Left colon (tissue), 2 donors: ENCODE data around the gene CD72. TPM values are rescaled to one million over a fixed set of nuclear protein-coding genes. Genes with fewer than 3 reads are reported as not detected.
"Not testable (repeated sequence)": the region's sequence is repeated elsewhere in the genome, so short reads cannot be mapped to it uniquely, and the experiment has no call there.

Experiments
- ATAC-seq: fragments of 200-7000 bp; cut with Tn5 transposase; one replicate; pipeline ENCODE4 v1.9.1; 2020; ENCODE audit warnings: mild to moderate bottlenecking, moderate library complexity
- DNase-seq, 2 donors: peaks; one replicate each; pipeline ENCODE4 v3.0.0-alpha.2; 2020
- intact Hi-C, 2 donors: fragments of 100-400 bp; cut with DNase I in 1 of 2; cut with micrococcal nuclease in 1 of 2; formaldehyde crosslinking; loops; one replicate each; pipeline versions ENCODE4 v1.11.2 to v1.14.0; 2022; cut with DNase I, micrococcal nuclease
- total RNA-seq, 2 donors: library from RNA; stranded (reverse); fragmentation: NEBNext Ultra II Directional; extraction: Animal tissue kit (Norgen Biotek cat#: 25700); gene quantifications; one replicate each; pipeline ENCODE4 v1.2.1, GENCODE V29; 2021
- donor health status: DM: no; HTN: no; CAD: no.
- donor health status: DM: yes; HTN: yes; CAD: no.

Gene CD72
- total RNA-seq, 2 donors from 2014 or later = 1.2 to 2.2 TPM

DNA sequence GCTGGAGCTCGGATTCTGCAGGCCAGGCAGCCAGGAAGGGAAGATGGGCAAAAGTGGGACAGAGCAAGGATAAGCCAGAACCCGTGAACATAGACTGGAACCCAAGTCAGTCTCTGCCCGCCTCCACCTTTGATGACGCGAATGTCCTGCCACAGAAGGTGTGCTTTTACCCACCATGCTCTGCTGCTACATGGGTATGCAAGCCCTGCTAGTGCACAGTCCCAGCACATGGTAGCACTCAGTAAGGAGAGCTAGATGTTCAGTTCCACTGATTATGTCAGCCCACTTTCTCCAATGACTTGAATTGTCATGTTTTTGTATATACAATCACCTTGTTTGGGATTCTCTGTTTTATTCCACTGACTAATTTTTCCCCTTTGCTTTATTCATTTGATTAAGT, 11.4 kb upstream of the CD72 start:
- DNase-seq = no peak
- intact Hi-C loops = no loop called here

DNA sequence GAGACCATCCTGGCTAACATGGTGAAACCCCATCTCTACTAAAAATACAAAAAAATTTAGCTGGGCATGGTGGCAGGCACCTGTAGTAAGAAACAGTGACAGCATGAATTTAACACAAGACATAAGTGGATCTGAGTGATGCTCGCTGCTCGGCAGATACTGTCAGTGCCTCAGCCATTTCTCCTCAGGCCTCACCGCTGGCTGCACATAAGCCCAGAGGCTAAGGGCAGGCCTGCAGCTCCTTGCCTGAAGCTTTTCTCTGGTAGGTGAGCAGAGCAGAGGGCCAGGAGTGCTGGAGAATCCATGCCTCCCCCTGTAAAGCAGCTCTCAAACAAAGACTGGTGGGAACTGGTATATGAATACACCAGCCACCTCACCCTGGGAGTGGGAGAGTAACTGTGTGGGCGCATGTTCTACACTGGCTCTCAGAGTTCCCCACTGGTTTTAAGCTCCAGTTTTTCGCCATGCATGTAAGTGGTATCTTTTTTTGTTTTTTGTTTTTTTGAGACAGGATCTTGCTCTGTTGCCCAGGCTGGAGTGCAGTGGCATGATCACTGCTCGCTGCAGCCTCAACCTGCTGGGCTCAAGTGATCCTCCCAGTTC, 10.3 kb upstream of the CD72 start:
- ATAC-seq = no peak
- intact Hi-C loops = no loop called here
- no peak for DNase-seq

More for the DNA sequence above, 11.4 kb upstream of the CD72 start:
- no peak for ATAC-seq

DNA sequence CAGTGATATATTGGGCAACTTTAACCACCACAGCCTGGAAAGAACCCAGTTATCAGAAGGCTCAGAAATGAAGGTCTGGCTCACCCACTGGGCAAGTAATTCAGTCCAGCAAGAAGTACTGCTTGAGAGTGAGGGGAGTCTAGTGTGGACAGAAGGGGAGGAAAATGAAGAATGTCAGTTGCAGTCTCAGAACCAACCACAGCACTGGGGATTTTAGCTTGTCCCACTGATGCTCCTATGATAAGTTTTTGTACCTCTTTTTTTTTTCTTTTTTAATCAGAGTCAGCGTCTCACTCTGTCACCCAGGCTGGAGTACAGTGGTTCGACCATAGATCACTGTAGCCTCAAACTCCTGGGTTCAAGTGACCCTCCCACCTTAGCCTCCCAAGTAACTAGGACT, 9.4 kb upstream of the CD72 start:
- ATAC-seq (no peak), DNase-seq (no peak)
- intact Hi-C loops = no loop called here

DNA sequence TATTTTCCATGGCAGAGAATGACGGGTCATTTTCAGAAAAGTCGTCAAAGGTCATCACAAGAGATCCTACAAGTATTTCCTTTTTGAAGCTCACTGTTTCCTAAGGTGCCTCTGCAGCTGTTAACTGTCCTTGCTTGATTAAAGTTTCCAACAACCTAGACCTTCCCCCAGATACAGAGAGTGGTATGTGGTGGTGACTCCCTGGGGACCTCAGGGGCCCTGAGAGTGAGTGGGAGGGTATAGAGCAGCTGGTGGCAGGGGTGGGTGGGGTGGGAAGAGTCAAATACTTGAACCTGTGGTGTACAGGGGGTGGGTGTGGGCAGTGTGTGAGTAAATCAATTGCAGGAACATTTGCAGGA, 1.6 kb upstream of the CD72 start:
- intact Hi-C loops = no loop called here
- no peak for ATAC-seq
- no peak for DNase-seq

DNA sequence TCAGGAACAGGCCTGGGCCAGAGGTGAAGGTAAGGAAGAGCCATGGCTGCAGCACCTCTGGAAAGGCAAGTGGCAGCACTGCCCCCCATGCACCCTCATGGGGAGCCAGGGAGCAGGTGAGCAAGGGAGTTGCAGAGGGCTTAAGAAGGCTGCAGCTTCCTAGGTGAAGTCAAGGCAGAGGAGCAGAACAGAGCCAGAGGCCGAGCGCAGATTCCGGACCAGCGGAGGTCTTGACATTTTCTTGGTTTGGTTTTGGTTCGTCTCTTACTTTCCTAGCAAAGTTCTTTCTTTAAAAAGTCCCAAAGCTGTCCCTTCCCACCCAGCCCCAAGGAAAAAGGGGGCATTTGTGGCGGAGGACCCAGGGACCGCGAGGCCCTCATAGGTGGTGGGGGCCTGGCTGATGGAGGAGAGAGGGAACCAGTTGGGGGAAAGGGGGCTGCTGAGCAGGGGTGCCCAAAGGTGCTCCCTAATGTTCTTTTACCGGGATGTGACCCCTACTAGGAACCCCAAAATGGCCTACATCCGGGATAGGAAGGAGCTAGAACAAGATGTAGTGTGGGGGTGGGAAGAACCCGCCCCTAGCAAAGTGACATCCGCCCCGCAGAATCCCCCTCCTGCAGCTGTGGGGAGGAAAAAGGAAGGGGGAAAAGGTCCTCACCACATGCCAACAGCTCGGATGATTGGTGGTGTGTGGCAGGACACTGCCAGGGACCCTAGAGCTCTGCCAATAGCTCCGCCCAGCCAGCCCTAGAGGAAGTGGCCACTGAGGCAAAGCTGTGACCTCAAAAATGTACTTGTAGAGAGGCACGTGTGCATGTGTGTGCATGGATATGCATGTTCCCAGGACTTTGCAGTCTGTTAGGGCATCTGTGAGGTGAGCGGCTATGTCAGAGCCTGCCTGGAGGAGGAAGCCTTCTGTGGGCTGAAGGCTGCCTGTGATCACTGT, 914 bp upstream of the CD72 start:
- DNase-seq = peak in 1 of 2 donors; percentile 56
- intact Hi-C loops = no loop called here
- peak; percentile 26 for ATAC-seq

DNA sequence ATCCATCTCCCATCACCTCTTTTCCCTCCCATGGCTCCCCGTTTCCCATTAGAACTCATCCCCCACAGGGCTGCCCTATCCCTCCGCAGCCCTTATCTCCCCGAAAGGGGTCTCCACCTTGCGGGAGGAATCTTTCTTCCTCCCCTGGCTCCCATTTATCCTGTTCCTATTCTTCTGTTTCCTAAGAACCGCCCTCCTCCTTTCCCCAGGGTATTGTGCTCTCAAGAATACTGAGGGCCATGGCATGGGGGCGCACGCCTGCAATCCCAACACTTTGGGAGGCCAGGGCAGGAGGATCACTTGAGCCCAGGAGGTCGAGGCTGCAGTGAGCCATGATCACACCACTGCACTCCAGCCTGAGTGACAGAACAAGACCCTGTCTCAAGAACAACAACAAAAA, 665 bp downstream of the CD72 start:
- intact Hi-C loops = no loop called here
- ATAC-seq (no peak), DNase-seq (no peak)

DNA sequence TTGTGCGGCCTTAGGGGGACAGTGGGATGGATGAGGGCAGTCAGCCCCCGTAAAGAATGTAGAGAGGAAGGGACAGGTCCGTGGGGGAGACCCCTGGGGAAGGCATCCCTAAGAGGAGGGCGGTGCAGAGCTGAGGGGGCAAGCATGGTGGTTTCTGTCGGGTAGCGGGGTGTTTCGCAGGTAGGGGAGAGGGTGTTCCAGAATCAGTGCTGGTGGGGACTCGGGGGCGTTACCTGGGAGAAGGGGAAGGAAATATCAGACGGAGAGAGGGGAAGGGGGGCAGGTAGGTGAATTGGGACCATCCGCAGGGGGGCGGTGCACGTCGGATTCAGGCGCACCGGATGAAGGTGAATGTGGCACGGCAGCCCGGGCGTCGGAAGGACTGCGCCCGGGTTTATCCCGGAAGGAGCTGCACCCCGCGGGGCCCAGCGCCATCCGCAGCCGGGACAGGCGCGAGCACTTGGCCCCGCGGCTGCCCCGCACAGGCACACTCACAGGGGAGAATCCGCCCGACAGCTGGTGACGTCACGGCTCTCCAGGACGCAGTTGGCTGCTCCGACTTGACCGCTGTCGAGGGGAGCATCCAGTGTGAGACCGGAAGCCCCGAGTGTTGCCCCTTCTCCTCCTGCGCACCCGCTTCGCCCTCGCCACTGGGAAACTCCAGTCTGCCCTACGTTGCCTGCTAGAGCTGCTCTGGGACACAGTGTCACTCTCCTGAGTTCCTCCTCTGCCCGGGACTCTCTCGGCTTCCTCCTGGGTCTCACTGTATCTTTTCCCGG, 1.3 kb downstream of the CD72 start:
- DNase-seq (peak; percentile 72 to 81), ATAC-seq (peak; percentile 75)
- intact Hi-C loops = no loop called here

DNA sequence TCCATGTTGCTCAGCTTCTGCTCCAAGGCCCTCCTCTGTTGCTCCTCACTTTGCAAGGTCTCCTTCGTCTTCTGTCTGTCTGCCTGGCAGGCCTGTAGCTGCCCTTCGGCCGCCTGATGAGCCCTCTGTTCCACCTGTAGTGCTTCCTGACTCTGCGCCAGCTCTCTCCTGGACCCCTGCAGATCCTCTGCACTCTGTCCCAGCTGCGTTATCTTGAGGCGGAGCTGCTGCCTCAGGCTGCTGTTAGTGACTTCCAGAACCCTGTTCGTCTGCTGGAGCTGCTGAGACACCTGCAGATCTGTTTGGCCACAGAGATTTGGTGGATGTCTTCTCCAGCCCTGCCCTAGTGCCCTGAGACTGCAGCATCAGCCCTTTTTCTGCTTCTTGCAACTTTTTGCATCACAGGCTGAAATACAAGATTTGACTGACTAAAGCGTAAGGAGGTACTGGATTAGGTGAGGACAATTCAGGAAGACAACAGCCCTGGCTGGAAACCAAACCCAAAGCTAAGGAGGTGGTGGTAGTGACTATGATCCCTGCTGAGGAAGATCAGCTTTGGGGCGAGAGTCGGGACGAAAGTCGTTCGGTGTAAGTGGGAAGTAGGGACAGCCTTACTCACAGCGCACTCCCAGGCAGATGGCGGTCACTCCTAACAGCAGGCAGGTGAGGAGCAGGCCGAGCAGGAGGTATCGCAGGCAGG, 2.1 kb downstream of the CD72 start:
- DNase-seq (no peak), ATAC-seq (no peak)
- intact Hi-C loops = no loop called here

DNA sequence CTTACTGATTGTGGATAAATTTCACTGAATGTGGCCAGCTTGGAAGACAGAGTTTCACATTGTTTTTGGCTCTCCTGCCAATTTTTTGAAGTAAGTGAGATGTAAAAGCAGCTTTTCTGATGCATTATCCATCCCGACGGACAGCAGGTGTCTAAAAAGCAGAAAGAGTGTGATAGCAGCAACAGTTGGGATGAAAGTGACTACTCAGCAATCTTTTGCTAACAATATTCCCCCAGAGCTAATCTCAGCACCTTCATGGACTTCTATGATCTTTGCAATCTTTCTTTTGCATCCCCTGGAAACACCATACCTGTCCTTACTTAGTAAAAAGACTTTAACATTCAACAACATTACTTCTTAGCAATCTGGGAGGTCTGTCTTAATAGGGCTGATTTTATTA, 5.4 kb downstream of the CD72 start:
- no peak for DNase-seq
- intact Hi-C loops = no loop called here
- ATAC-seq = no peak

DNA sequence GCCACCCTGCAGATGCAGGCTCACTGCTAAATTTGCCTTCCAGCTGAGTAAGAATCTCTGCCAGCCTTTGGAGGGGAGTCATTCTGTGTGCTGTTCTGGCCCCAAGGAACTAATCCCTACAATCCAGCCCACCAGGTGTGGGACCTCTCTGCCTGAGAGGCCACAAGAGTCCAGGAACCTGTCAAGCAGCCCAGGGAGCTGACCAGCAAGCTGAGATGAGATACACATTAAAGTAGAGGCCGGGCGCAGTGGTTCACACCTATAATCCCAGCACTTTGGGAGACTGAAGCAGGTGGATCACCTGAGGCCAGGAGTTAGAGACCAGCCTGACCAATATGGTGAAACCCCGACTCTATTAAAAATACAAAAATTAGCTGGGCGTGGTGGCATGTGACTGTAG, 6.1 kb downstream of the CD72 start:
- ATAC-seq = not testable (repeated sequence)

DNA sequence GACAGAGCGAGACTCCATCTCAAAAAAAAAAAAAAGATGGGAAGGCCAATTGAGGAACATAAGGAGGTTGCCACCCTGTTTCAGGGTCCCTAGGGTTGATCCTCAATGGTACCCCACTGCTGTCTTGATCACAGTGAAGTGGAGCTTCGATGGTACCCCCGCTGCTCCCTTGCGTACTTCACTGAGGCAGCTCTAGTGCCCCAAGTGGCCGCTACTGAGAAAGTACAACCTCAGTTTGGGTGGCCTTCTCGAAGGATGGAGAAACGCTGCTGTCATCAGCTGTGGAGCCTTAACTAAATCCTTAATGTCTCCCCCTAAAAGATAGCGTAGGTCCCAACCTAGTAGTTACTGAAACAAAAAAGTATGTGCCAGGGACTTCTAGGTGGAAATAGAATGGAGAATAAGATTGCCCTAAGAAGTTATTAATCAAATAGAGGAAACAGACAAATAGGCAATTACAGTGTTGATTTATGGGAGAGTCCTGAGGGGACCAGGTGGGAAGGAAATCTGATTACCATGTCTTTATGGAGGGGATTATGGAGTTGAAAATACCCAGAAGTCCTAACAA, 6.9 kb downstream of the CD72 start:
- intact Hi-C loops = no loop called here
- peak in 1 of 2 donors; percentile 55 for DNase-seq
- peak; percentile 63 for ATAC-seq

More for the DNA sequence above, 6.1 kb downstream of the CD72 start:
- intact Hi-C loops, DNase-seq: not testable (repeated sequence)

DNA sequence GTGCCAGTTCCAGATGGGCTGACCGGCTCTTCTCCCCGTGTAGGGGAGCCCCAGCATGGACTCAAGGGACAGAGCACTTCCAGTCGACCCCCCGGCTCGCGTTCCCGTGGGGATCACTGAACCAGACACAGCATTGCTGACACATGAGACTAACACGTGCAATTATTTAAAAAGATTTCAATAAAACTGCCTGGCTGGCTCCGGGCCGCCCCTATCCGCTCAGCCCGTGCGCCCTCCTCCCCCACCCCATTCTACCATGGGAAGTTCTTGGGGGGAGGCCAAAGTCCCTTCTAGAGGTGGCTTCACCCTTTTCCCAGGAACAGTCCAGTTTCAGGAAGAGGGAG, 8.4 kb downstream of the CD72 start:
- ATAC-seq = no peak
- DNase-seq = no peak
- intact Hi-C loops = no loop called here

DNA sequence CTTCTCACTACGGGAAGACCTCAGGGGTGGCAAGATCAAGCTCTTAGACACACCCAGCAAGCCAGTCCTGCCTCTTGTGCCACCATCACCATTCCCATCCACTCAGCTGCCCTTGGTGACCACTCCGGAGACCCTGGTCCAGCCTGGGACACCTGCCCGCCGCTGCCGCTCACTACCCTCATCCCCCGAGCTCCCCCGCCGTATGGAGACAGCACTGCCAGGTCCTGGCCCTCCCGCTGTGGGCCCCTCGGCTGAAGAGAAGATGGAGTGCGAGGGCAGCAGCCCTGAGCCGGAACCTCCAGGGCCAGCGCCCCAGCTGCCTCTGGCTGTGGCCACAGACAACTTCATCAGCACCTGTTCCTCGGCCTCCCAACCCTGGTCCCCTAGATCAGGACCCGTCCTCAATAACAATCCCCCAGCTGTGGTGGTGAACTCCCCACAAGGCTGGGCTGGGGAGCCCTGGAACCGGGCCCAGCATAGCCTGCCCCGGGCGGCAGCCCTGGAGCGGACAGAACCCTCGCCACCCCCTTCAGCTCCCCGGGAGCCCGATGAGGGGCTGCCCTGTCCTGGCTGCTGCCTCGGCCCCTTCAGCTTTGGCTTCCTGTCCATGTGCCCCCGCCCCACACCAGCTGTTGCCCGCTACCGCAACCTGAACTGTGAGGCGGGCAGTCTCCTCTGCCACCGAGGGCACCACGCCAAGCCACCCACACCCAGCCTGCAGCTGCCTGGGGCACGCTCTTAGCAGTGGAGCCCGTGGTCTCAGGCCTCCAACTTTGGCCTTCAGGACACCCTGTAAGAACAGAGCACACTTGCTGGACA, 9.0 kb downstream of the CD72 start:
- DNase-seq (peak in 1 of 2 donors; percentile 10), ATAC-seq (no peak)
- intact Hi-C loops = no loop called here

DNA sequence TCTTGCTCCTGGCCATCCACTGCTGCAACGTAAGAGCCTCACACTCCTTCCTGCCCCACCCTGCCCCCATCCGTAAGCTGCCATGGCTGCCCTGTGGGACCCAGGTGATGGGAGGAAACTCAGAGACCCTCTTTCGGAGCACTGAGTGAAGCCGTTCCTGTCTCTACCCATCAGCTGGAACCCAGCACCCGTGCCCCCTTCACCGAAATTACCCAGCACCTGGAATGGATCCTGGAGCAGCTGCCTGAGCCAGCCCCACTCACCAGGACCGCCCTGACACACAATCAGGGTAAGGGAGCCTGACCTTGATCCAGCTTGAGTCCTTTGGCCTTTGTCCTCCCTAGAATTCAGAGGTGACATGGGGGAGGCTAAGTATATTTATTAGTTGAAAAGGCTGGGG, 10.0 kb downstream of the CD72 start:
- no peak for ATAC-seq
- DNase-seq = no peak
- intact Hi-C loops = no loop called here

DNA sequence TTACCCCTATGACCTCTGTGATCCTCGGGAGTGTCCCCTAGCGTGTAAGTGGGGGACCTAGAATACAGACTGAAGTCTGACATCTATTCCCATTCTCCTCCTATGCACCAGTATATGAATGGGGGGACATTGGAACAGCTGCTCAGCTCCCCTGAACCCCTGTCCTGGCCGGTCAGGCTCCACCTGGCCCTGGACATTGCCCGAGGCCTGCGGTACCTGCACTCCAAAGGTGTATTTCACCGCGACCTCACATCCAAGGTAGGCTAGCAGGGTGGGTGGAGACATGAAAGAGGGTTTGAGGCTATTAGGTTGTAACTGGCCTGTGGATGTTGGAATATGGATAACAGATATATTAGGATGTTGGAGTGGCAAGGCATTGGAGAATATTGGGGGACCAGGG, 11.5 kb downstream of the CD72 start:
- DNase-seq (no peak), ATAC-seq (no peak)
- intact Hi-C loops = no loop called here

DNA sequence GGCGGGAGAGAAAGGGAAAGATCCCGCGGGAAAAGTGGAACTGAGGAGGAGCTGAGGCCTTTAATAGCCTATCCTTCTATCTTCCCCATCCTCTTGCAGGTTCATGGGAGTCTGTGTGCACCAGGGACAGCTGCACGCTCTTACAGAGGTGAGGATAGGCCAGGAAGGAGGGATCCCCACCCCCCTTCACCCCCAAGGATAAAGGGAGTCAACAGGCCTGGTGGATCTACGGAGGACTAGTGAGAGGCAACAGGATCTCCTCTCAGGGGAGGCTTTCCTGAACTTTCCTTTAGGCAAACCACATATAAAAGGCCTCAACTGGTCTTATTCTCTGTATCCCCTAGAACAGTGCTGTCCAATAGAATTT, 12.1 kb downstream of the CD72 start:
- no peak for ATAC-seq
- intact Hi-C loops = no loop called here

DNA sequence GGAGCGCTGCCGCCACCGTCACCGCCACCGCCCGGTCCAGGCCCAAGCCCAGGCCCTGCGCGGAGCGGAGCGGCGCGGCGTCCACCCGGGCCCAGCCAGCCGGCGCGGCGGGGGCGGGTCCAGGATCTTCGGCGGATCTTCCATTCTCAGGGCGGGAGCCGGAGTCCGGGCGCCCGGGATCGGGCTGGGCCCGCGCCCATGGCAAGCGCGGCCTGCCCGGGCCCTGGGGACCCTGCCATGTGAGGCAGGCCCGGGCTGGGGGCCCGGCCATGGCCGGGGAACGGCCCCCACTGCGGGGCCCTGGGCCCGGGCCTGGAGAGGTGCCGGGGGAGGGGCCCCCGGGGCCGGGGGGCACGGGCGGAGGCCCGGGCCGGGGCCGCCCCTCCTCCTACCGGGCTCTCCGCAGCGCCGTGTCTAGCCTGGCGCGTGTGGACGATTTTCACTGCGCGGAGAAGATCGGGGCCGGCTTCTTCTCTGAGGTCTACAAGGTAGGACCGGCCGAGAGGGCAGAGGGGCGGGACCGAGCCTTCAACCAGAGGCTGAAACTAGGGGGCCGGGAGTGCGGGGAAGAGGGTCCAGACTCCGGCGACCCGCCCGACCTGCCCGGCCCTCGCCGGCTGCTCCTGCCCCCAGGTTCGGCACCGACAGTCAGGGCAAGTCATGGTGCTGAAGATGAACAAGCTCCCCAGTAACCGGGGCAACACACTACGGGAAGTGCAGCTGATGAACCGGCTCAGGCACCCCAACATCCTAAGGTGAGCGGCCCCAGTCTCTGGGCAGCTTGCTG, 12.7 kb downstream of the CD72 start:
- DNase-seq (peak; percentile 49 to 61), ATAC-seq (peak; percentile 1)
- intact Hi-C loops = no loop called here

More for the DNA sequence above, 12.1 kb downstream of the CD72 start:
- no peak for DNase-seq
